ENCODE measurements around the gene NKX1-2.

Gene NKX1-2

DNA sequence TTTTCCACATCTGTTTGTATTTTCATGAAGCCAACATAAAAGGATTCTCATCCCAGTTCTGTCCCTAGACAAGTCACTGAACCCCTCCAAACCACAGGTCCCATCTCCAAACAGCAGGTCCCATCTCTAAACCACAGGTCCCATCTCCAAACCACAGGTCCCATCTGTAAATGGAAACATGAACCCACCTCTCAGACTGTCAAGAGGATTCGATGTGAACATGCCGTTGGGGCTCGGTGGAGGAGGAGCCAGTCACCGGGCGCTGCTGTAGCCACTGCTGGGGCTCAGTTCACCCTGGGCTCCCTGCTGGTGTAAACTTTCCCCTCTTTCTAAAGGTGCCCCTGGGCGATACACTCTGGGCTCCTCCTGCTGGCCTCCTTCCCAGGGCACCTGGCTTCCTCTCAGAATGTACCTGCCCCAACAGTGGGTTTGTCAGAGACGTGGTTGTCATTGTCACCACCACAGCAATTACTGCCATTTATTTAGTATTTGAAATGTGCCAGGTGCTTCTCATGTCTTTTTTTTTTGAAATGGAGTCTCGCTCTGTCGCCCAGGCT is 24.8 kb upstream of the NKX1-2 start:
- Histone ChIP-seq H3K4me1 (ENCODE audit: insufficient read depth, insufficient read length) (peaks cover 26% of the 10 kb centered on the region), H3K27me3 (ENCODE audit: insufficient read depth, insufficient read length) (no peaks in the 10 kb centered on the region), H3K36me3 (ENCODE audit: insufficient read depth, insufficient read length, low read length) (no peaks in the 10 kb centered on the region), H3K9me3 (ENCODE audit: insufficient read depth, low read length) (no peaks in the 10 kb centered on the region), H3K9ac (ENCODE audit: insufficient read length, low read depth) (no peak overlapping the region), H3K4me3 (ENCODE audit: insufficient read length, low read depth) (no peak overlapping the region)
- DNase-seq (ENCODE audit: low read depth, low spot score), result no peak
- TF ChIP-seq SUZ12 (IDR thresholded peaks at IDR 0.05; ENCODE audit: extremely low read depth, insufficient read depth, insufficient read length) (no peak), ZNF274 (IDR thresholded peaks at IDR 0.05; ENCODE audit: low read depth, low read length) (no peak), YY1 (IDR thresholded peaks at IDR 0.05; ENCODE audit: insufficient read depth, insufficient read length) (no peak)

DNA sequence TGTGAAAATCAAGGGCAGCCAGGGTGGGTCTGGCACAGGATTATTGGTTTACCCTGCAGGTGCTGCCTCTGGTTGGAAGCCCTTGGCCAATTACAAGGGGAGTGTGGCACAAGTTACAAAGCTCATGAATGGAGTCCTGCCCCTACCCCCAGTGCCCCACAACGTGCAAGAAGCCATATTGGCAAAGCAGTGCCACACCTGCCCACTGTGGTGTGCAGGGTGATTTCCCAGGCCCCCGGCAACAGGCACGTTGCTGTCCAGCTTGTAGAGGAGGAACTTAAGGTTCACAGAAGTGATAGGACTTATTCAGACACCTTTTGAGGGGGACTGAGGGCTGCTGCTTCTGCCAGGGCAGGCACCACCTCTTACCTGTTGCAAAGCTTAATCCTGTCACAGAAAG is 23.2 kb upstream of the NKX1-2 start:
- H3K36me3 ChIP-seq (ENCODE audit: insufficient read depth, insufficient read length, low read length), result no peaks in the 10 kb centered on the region
- H3K9ac ChIP-seq (ENCODE audit: insufficient read length, low read depth), result no peak overlapping the region
- H3K4me1 ChIP-seq (ENCODE audit: insufficient read depth, insufficient read length), result peaks cover 18% of the 10 kb centered on the region
- H3K27me3 ChIP-seq (ENCODE audit: insufficient read depth, insufficient read length), result no peaks in the 10 kb centered on the region
- H3K9me3 ChIP-seq (ENCODE audit: insufficient read depth, low read length), result no peaks in the 10 kb centered on the region
- H3K4me3 ChIP-seq (ENCODE audit: insufficient read length, low read depth), result no peak overlapping the region
- no peak for DNase-seq (ENCODE audit: low read depth, low spot score)
- TF ChIP-seq ZNF274 (IDR thresholded peaks at IDR 0.05; ENCODE audit: low read depth, low read length), result no peak
- TF ChIP-seq YY1 (IDR thresholded peaks at IDR 0.05; ENCODE audit: insufficient read depth, insufficient read length), result no peak
- TF ChIP-seq SUZ12 (IDR thresholded peaks at IDR 0.05; ENCODE audit: extremely low read depth, insufficient read depth, insufficient read length), result no peak

DNA sequence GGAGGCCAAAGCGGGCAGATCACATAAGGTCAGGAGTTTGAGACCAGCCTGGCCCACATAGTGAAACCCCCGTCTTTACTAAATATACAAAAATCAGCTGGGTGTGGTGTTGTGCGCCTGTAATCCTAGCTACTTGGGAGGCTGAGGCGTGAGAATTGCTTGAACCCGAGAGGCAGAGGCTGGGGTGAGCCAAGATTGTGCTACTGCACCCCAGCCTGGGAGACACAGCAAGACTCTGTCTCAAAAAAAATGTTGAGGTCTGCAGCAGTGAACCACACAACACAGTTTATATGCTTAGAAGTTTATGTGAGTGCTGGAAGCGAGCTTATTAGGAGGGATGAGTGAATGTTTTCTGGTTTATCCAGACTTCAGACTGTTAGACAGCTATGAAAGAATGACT is 22.2 kb upstream of the NKX1-2 start:
- H3K27me3 ChIP-seq (ENCODE audit: insufficient read depth, insufficient read length), result no peaks in the 10 kb centered on the region
- TF ChIP-seq YY1 (IDR thresholded peaks at IDR 0.05; ENCODE audit: insufficient read depth, insufficient read length) (no peak), SUZ12 (IDR thresholded peaks at IDR 0.05; ENCODE audit: extremely low read depth, insufficient read depth, insufficient read length) (no peak), ZNF274 (IDR thresholded peaks at IDR 0.05; ENCODE audit: low read depth, low read length) (no peak)
- DNase-seq (ENCODE audit: low read depth, low spot score), result no peak

DNA sequence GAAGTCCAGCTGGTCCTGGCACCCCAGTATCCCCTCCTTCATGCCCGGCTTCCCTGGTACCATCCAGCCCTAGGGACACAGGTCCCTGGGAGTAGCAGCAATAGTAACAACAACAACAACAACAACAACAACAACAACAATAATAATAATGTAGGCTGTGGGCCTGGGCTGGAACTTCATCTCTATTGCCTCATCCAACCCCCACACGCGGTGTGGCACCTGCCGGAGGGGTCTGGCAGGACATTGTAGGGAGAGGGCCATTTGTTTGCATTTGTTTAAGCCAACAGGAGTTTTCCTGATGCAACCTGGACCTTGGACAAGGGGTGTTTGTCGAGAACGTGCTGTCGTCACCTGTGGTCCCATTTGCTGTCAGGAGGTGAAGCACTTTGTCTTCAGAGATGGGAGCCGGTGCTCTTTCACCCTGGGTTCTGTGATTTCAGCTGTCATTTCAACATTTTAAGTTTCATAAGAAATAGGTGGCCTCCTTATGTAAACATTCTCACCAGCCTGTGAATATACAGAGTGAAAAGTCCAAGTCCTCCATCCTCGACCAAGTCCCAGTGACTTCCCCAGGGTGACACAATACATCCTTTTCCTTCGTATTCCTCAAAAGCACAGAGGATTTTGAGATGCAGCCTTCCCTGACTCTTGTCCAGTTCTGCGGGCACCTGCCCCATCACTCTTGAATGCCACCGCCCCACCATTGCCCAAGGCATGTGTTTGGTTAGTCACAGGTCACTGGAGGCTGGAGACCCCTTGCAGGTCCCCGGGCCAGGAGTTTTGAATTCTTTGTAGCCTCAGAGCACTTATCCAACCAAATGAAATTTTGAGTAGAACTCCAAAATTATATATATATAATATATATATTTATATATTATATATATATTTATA is 21.0 kb upstream of the NKX1-2 start:
- no peak overlapping the region for H3K9ac ChIP-seq (ENCODE audit: insufficient read length, low read depth)
- no peaks in the 10 kb centered on the region for H3K36me3 ChIP-seq (ENCODE audit: insufficient read depth, insufficient read length, low read length)
- H3K9me3 ChIP-seq (ENCODE audit: insufficient read depth, low read length), result no peaks in the 10 kb centered on the region
- H3K4me3 ChIP-seq (ENCODE audit: insufficient read length, low read depth), result no peak overlapping the region
- no peaks in the 10 kb centered on the region for H3K27me3 ChIP-seq (ENCODE audit: insufficient read depth, insufficient read length)
- peaks cover 8% of the 10 kb centered on the region for H3K4me1 ChIP-seq (ENCODE audit: insufficient read depth, insufficient read length)
- TF ChIP-seq SUZ12 (IDR thresholded peaks at IDR 0.05; ENCODE audit: extremely low read depth, insufficient read depth, insufficient read length) (no peak), ZNF274 (IDR thresholded peaks at IDR 0.05; ENCODE audit: low read depth, low read length) (no peak), YY1 (IDR thresholded peaks at IDR 0.05; ENCODE audit: insufficient read depth, insufficient read length) (no peak)
- no peak for DNase-seq (ENCODE audit: low read depth, low spot score)

More for the DNA sequence above, 22.2 kb upstream of the NKX1-2 start:
- no peak overlapping the region for H3K4me3 ChIP-seq (ENCODE audit: insufficient read length, low read depth)
- H3K9me3 ChIP-seq (ENCODE audit: insufficient read depth, low read length), result no peaks in the 10 kb centered on the region
- no peaks in the 10 kb centered on the region for H3K36me3 ChIP-seq (ENCODE audit: insufficient read depth, insufficient read length, low read length)
- H3K4me1 ChIP-seq (ENCODE audit: insufficient read depth, insufficient read length), result peaks cover 8% of the 10 kb centered on the region
- no peak overlapping the region for H3K9ac ChIP-seq (ENCODE audit: insufficient read length, low read depth)

DNA sequence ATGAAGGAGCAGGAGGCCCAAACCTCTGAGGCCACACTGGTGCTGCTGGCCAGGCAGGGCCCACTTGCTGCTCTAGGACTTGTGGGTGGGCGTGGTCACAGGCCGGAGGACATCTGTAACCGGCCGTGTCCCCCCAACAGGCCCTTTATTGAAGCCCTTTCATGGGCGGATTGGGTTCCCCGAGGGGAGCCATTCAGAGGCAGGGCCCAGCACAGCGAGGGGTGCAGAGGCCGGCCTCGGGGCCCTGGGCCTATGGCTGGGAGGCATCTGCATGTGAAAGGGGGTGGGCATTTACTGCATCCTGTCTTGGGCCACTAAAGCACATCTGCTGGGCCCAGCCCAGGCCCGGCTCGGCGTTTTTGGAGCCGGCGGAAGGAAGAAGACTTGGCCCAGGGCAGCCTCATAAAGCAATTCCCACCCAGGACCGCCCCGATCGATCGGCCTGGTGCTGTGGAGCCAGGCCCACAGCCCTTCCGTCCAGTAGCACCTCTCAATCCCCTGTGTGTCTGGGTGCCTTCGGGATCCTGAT is 20.2 kb upstream of the NKX1-2 start:
- Histone ChIP-seq H3K4me3 (ENCODE audit: insufficient read length, low read depth) (no peak overlapping the region), H3K4me1 (ENCODE audit: insufficient read depth, insufficient read length) (peaks cover 8% of the 10 kb centered on the region), H3K9me3 (ENCODE audit: insufficient read depth, low read length) (no peaks in the 10 kb centered on the region), H3K36me3 (ENCODE audit: insufficient read depth, insufficient read length, low read length) (no peaks in the 10 kb centered on the region), H3K9ac (ENCODE audit: insufficient read length, low read depth) (no peak overlapping the region), H3K27me3 (ENCODE audit: insufficient read depth, insufficient read length) (no peaks in the 10 kb centered on the region)
- TF ChIP-seq SUZ12 (IDR thresholded peaks at IDR 0.05; ENCODE audit: extremely low read depth, insufficient read depth, insufficient read length) (no peak), ZNF274 (IDR thresholded peaks at IDR 0.05; ENCODE audit: low read depth, low read length) (no peak), YY1 (IDR thresholded peaks at IDR 0.05; ENCODE audit: insufficient read depth, insufficient read length) (no peak)
- DNase-seq (ENCODE audit: low read depth, low spot score), result no peak

DNA sequence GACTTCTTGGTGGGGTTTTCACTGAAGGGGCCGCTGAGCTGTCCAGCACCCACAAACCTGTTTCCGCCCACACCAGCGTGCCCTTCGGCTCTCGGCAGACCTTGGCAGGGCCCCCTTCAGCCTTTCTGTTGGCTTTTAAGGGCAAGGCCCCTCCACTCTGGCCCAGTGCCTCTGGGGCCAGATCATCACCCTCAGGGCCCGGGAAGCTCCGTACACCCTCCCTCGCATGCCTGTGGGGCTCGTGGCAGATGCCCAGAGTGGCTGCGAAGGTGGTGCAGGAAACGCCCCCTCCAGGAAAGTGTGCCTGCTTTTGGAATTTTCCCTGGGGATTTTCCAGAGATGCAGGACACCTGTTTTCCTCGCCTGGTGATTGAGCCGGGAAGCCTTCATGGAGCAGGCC is 18.8 kb upstream of the NKX1-2 start:
- TF ChIP-seq ZNF274 (IDR thresholded peaks at IDR 0.05; ENCODE audit: low read depth, low read length), result no peak
- no peak for TF ChIP-seq SUZ12 (IDR thresholded peaks at IDR 0.05; ENCODE audit: extremely low read depth, insufficient read depth, insufficient read length)
- TF ChIP-seq YY1 (IDR thresholded peaks at IDR 0.05; ENCODE audit: insufficient read depth, insufficient read length), result no peak
- Histone ChIP-seq H3K4me1 (ENCODE audit: insufficient read depth, insufficient read length) (peaks cover 13% of the 10 kb centered on the region), H3K4me3 (ENCODE audit: insufficient read length, low read depth) (no peak overlapping the region), H3K27me3 (ENCODE audit: insufficient read depth, insufficient read length) (no peaks in the 10 kb centered on the region), H3K9me3 (ENCODE audit: insufficient read depth, low read length) (no peaks in the 10 kb centered on the region), H3K36me3 (ENCODE audit: insufficient read depth, insufficient read length, low read length) (peaks cover 4% of the 10 kb centered on the region), H3K9ac (ENCODE audit: insufficient read length, low read depth) (no peak overlapping the region)
- DNase-seq (ENCODE audit: low read depth, low spot score), result no peak

DNA sequence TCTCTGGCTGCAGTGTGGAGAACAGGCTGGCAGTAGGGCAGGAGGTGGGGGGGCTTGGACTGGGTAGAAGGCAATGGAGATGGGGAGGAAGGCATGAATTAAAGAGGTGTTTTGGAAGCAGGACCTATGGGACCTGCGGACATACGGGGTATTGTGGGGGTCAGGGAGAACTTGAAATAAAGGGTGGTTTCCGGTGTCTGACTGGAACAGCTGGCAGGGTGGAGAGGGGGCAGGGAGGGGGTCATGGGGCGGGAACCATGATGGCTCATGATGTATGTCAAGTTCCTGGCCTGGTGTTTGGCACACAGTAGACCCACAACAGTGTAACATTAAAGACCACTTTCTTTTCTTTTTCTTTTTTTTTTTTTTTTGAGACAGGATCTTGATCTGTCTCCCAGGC is 17.3 kb upstream of the NKX1-2 start:
- H3K4me1 ChIP-seq (ENCODE audit: insufficient read depth, insufficient read length), result peaks cover 13% of the 10 kb centered on the region
- peaks cover 4% of the 10 kb centered on the region for H3K36me3 ChIP-seq (ENCODE audit: insufficient read depth, insufficient read length, low read length)
- DNase-seq (ENCODE audit: low read depth, low spot score), result no peak
- H3K9ac ChIP-seq (ENCODE audit: insufficient read length, low read depth), result no peak overlapping the region
- H3K27me3 ChIP-seq (ENCODE audit: insufficient read depth, insufficient read length), result no peaks in the 10 kb centered on the region
- no peak overlapping the region for H3K4me3 ChIP-seq (ENCODE audit: insufficient read length, low read depth)
- H3K9me3 ChIP-seq (ENCODE audit: insufficient read depth, low read length), result no peaks in the 10 kb centered on the region
- TF ChIP-seq SUZ12 (IDR thresholded peaks at IDR 0.05; ENCODE audit: extremely low read depth, insufficient read depth, insufficient read length) (no peak), ZNF274 (IDR thresholded peaks at IDR 0.05; ENCODE audit: low read depth, low read length) (no peak)
